Keratinocyte (primary cell): ENCODE results near the gene RBCK1. TPM values are rescaled to one million over a fixed set of nuclear protein-coding genes. Genes with fewer than 3 reads are reported as not detected.

ENCODE experiments used
- DNase-seq: peaks from one replicate; pipeline ENCODE4 v3.0.0-alpha.2; 2011; ENCODE audit warnings: low read depth, missing footprints, low spot score
- FAIRE-seq: peaks from 2 replicates; lab custom pipeline; 2011; peaks lifted over from hg19 to GRCh38; lab: Jason Lieb, UNC
- H2AFZ ChIP-seq: 2 replicates; pipeline ENCODE4 v1.6.0; 2012; ENCODE audit warnings: low read length, control low read depth, inconsistent platforms; ENCODE audit not compliant: control insufficient read depth
- H3K27ac ChIP-seq: 2 replicates; pipeline ENCODE4 v1.5.1; 2011; ENCODE audit warnings: low read length; ENCODE audit not compliant: control insufficient read depth, insufficient read depth
- H3K27me3 ChIP-seq: 3 replicates; pipeline ENCODE4 v1.6.0; 2011; ENCODE audit warnings: low read length; ENCODE audit not compliant: control insufficient read depth, insufficient read depth; ENCODE audit errors: extremely low read depth
- H3K36me3 ChIP-seq, 2 experiments: 2 replicates in 1 of 2; 3 replicates in 1 of 2; pipeline ENCODE4 v1.5.1; 2011; ENCODE audit warnings: low read length in 2 of 2, mild to moderate bottlenecking in 1 of 2; ENCODE audit not compliant: control insufficient read depth in 2 of 2, insufficient read depth in 2 of 2; ENCODE audit errors: extremely low read depth in 1 of 2
- H3K4me1 ChIP-seq: 3 replicates; pipeline ENCODE4 v1.5.1; 2011; ENCODE audit warnings: low read length; ENCODE audit not compliant: control insufficient read depth, insufficient read depth; ENCODE audit errors: extremely low read depth
- H3K4me2 ChIP-seq: 3 replicates; pipeline ENCODE4 v1.6.0; 2011; ENCODE audit warnings: low read depth, low read length; ENCODE audit not compliant: control insufficient read depth, insufficient read depth; ENCODE audit errors: extremely low read depth
- H3K4me3 ChIP-seq, 3 experiments: fragments of 200-600 bp in 1 of 3; sonication (generic) in 1 of 3; 2 replicates in 2 of 3; 3 replicates in 1 of 3; pipeline ENCODE4 v1.5.1; 2011 to 2016; ENCODE audit warnings: low read length in 3 of 3, mild to moderate bottlenecking in 3 of 3, control low read depth in 2 of 3, inconsistent platforms in 1 of 3, low read depth in 1 of 3, mixed read lengths in 1 of 3, mixed run types in 1 of 3, moderate library complexity in 1 of 3; ENCODE audit not compliant: control insufficient read depth in 2 of 3, insufficient read depth in 2 of 3; ENCODE audit errors: extremely low read depth in 1 of 3
- H3K79me2 ChIP-seq: 2 replicates; pipeline ENCODE4 v1.6.0; 2012; ENCODE audit warnings: low read length; ENCODE audit not compliant: control insufficient read depth, insufficient read depth
- H3K9ac ChIP-seq: 3 replicates; pipeline ENCODE4 v1.6.0; 2011; ENCODE audit warnings: low read length; ENCODE audit not compliant: control insufficient read depth, insufficient read depth; ENCODE audit errors: extremely low read depth
- H3K9me1 ChIP-seq: 3 replicates; pipeline ENCODE4 v1.6.0; 2011; ENCODE audit warnings: low read length; ENCODE audit not compliant: control insufficient read depth, insufficient read depth; ENCODE audit errors: extremely low read depth
- H3K9me3 ChIP-seq: 2 replicates; pipeline ENCODE4 v1.5.1; 2012; ENCODE audit warnings: low read depth, low read length; ENCODE audit not compliant: control insufficient read depth
- H4K20me1 ChIP-seq: 3 replicates; pipeline ENCODE4 v1.6.0; 2011; ENCODE audit warnings: low read length; ENCODE audit not compliant: control insufficient read depth, insufficient read depth; ENCODE audit errors: extremely low read depth
- EZH2 ChIP-seq: IDR thresholded peaks from one replicate; pipeline ENCODE4 v1.6.1; 2012; ENCODE audit warnings: inconsistent platforms, mild to moderate bottlenecking, low read length, moderate library complexity
- dilution Hi-C: fragments of 300-500 bp; cut with MboI; formaldehyde crosslinking; loops from one replicate; pipeline ENCODE4 v1.7.0; 2020; ENCODE audit warnings: low sequenced_read_pairs; ENCODE audit not compliant: extremely low pct_ligation_motif_present
- polyA plus RNA-seq, 5 experiments: library from polyadenylated mRNA; depleted of rRNA in 3 of 5; stranded (reverse) in 3 of 5; stranded (forward) in 1 of 5; unstranded in 1 of 5; fragments of >200 nt; gene quantifications; 1 replicate in 1 of 5; 2 replicates in 3 of 5; 3 replicates in 1 of 5; pipeline versions ENCODE4 v1.2.1 to v1.2.3, GENCODE V29; 2011 to 2012; ENCODE audit warnings: missing spikeins in 2 of 5, low read depth in 1 of 5, low replicate concordance in 1 of 5
- TF ChIP-seq, protein P1 (sequence below), 3 experiments: IDR thresholded peaks in 1 of 3; conservative IDR thresholded peaks in 1 of 3; optimal IDR thresholded peaks in 1 of 3; 2 replicates in 2 of 3; 3 replicates in 1 of 3; pipeline versions ENCODE3 to v1.5.1; 2011; ENCODE audit warnings: low read length in 3 of 3, mild to moderate bottlenecking in 3 of 3, moderate library complexity in 2 of 3, control low read depth in 1 of 3, inconsistent platforms in 1 of 3; ENCODE audit not compliant: insufficient read depth in 2 of 3; ENCODE audit errors: extremely low read depth in 1 of 3

Gene RBCK1
- polyA plus RNA-seq, 1 donor (not counting 4 experiments of a cell fraction or from before 2014, with no cell fraction given), result 136 TPM

DNA sequence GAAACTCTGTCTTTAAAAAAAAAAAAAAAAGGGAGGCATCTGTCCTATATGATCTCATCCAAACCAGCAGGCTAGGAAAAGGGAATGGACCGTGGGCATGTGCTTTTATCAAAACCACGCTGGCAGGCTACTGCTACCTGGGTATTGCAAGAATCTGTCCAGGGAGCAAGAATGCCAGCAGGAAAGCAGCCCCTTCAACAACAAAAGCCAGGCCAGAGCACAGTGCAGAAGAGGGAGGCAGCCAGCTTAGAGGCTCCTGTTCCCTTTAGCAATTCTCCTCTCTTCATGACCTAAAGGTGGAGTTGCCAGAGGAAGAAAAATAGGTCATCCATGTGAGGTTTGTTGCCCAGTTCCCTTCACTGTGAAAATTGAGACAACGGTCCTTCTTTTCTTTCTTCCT lies 36.0 kb downstream of the RBCK1 start:
- no peaks in the 10 kb centered on the region for H3K9me3 ChIP-seq
- no peaks in the 10 kb centered on the region for H3K9me1 ChIP-seq
- H3K27me3 ChIP-seq, result no peaks in the 10 kb centered on the region
- FAIRE-seq (no peak), DNase-seq (no peak)
- H3K4me2 ChIP-seq, result no peak overlapping the region
- peaks cover 3% of the 10 kb centered on the region for H4K20me1 ChIP-seq
- H3K4me1 ChIP-seq, result no peaks in the 10 kb centered on the region
- dilution Hi-C loops, result no loop called here
- no peak overlapping the region for H3K9ac ChIP-seq
- H3K36me3 ChIP-seq, result peaks cover 25 to 41% of the 10 kb centered on the region in 2 experiments
- H3K79me2 ChIP-seq, result peaks cover 8% of the 10 kb centered on the region
- no peak for TF ChIP-seq EZH2
- TF ChIP-seq, protein P1, sequence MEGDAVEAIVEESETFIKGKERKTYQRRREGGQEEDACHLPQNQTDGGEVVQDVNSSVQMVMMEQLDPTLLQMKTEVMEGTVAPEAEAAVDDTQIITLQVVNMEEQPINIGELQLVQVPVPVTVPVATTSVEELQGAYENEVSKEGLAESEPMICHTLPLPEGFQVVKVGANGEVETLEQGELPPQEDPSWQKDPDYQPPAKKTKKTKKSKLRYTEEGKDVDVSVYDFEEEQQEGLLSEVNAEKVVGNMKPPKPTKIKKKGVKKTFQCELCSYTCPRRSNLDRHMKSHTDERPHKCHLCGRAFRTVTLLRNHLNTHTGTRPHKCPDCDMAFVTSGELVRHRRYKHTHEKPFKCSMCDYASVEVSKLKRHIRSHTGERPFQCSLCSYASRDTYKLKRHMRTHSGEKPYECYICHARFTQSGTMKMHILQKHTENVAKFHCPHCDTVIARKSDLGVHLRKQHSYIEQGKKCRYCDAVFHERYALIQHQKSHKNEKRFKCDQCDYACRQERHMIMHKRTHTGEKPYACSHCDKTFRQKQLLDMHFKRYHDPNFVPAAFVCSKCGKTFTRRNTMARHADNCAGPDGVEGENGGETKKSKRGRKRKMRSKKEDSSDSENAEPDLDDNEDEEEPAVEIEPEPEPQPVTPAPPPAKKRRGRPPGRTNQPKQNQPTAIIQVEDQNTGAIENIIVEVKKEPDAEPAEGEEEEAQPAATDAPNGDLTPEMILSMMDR (optimal IDR thresholded peaks at IDR 0.05 in 1 of 3, IDR thresholded peaks at IDR 0.05 in 1 of 3, conservative IDR thresholded peaks at IDR 0.05 in 1 of 3; ENCODE audit: extremely low read depth in 1 of 3, insufficient read depth in 2 of 3, low read length in 3 of 3), result no peak
- H2AFZ ChIP-seq, result no peak overlapping the region
- H3K27ac ChIP-seq, result no peak overlapping the region
- no peak overlapping the region for H3K4me3 ChIP-seq

DNA sequence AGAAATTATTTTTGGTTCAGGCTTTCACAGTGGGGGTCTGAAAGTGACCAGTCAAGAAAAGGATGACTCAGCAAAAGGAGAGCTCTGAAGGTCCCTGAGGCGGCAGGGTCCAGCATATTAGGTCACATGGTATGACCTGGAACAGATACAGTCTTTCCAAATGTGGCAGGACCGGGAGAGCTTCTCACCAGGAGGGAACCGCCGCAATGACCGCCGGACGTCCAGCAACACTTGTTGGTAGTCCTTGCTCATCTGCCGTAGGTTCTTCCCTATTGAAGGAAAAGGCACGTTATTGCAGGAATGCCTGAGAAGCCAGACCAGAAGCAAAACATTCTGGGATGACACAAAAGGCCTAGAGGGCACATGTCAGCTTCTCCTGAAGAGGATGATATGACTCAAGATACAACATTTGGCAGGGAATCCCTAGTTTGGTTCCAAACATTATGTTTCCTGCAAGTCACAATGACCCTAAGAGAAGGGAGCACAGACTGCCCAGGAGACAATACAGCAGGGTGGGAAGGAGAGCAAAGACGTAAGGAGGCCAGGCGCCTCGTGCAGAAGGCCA lies 36.8 kb downstream of the RBCK1 start:
- no peaks in the 10 kb centered on the region for H3K4me1 ChIP-seq
- H3K4me2 ChIP-seq, result no peak overlapping the region
- no peak overlapping the region for H3K4me3 ChIP-seq
- H4K20me1 ChIP-seq, result peaks cover 3% of the 10 kb centered on the region
- peaks cover 20 to 37% of the 10 kb centered on the region in 2 experiments for H3K36me3 ChIP-seq
- no peaks in the 10 kb centered on the region for H3K9me3 ChIP-seq
- no peak overlapping the region for H3K27ac ChIP-seq
- no peak for TF ChIP-seq EZH2
- TF ChIP-seq, protein P1 (optimal IDR thresholded peaks at IDR 0.05 in 1 of 3, IDR thresholded peaks at IDR 0.05 in 1 of 3, conservative IDR thresholded peaks at IDR 0.05 in 1 of 3; ENCODE audit: extremely low read depth in 1 of 3, insufficient read depth in 2 of 3, low read length in 3 of 3), result no peak
- no peaks in the 10 kb centered on the region for H3K9me1 ChIP-seq
- H3K9ac ChIP-seq, result no peak overlapping the region
- DNase-seq, result no peak
- peak; percentile 67 for FAIRE-seq
- peaks cover 14% of the 10 kb centered on the region for H3K79me2 ChIP-seq
- H3K27me3 ChIP-seq, result no peaks in the 10 kb centered on the region
- dilution Hi-C loops, result no loop called here
- H2AFZ ChIP-seq, result no peak overlapping the region
